Subcutaneous adipose tissue (tissue), 4 donors: Measurements from ENCODE around the gene ADAMTS18. TPM values are rescaled to one million over a fixed set of nuclear protein-coding genes. Genes with fewer than 3 reads are reported as not detected.

ENCODE experiments used
- CTCF ChIP-seq: fragments of 450-650 bp; IDR thresholded peaks from one replicate; pipeline ENCODE4 v1.5.1; 2016; ENCODE audit warnings: low read depth, mild to moderate bottlenecking, control low read depth, antibody characterized with exemption, moderate library complexity
- total RNA-seq, 4 donors: library from RNA; depleted of rRNA; stranded (reverse); fragments of >200 nt; gene quantifications; one replicate each; pipeline ENCODE4 v1.1.0, GENCODE V29; 2016

The ADAMTS18 gene
- total RNA-seq, 4 donors from 2014 or later: 1.1 to 20.9 (median 3.1) TPM

GRCh38 chr16:77336637-77337036, 98.2 kb downstream of the ADAMTS18 start:
- no peak for TF ChIP-seq CTCF

- no peak for TF ChIP-seq CTCF
These were observed 99.1 kb downstream of the ADAMTS18 start for GRCh38 chr16:77335652-77336234.

- TF ChIP-seq CTCF: no peak
These were observed 102.0 kb downstream of the ADAMTS18 start for GRCh38 chr16:77332792-77333191.

GRCh38 chr16:77331802-77332586, 102.8 kb downstream of the ADAMTS18 start:
- TF ChIP-seq CTCF: no peak

- TF ChIP-seq CTCF: no peak
These were observed 103.8 kb downstream of the ADAMTS18 start for GRCh38 chr16:77331043-77331442.

- TF ChIP-seq CTCF: no peak
These were observed 104.3 kb downstream of the ADAMTS18 start for GRCh38 chr16:77330332-77331042.

- TF ChIP-seq CTCF: no peak
These were observed 106.1 kb downstream of the ADAMTS18 start for GRCh38 chr16:77328768-77329167.
